GM20000 (cell line): ENCODE results near the gene CISD3.

Experiments used
- DNase-seq: peaks from one replicate; pipeline ENCODE4 v3.0.0; 2012; ENCODE audit warnings: low spot score
- TF ChIP-seq, protein P1 (sequence below): IDR thresholded peaks from 2 replicates; pipeline ENCODE4 v1.5.1; 2012; ENCODE audit warnings: mild to moderate bottlenecking, control low read depth; ENCODE audit errors: extremely low read depth, missing control alignments

Gene CISD3

DNA sequence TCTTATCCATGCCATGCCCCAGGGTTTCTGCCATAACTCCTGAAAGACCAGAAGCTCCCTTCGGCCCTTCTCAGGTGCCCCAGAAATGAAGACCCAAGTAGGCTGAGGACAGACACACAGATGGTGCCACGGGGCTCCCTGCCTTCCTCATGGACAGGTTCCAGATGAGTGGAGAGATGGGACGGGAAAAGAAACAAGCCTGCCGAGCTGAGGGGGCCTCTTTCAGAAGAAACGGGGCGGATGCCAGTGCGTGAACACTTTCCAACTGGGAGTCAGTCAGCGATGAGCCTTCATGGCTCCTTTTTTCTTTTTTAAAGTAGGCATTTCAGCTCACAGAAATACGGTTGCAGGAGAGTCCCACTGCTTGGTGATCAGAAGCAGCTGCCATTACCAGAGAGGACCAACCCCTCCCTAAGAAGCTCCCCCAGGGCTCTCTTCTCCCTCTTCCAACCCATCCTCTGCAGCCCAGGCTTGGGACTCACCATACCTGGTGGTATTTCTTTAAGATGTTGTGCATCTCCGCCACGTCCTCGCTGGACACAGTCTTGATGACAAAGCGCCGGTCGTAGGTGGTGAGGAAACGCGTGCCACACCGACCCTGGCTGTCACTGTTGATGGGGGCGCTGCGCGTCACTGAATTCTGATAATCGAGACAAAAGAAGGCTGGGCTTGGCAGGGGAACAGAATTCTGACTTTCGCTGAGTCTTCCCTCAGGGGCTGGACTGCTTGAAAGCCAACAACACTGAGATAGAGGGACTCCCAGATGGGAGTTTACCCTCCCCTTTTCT lies 50.0 kb downstream of the CISD3 start:
- no peak for DNase-seq
- TF ChIP-seq, protein P1, sequence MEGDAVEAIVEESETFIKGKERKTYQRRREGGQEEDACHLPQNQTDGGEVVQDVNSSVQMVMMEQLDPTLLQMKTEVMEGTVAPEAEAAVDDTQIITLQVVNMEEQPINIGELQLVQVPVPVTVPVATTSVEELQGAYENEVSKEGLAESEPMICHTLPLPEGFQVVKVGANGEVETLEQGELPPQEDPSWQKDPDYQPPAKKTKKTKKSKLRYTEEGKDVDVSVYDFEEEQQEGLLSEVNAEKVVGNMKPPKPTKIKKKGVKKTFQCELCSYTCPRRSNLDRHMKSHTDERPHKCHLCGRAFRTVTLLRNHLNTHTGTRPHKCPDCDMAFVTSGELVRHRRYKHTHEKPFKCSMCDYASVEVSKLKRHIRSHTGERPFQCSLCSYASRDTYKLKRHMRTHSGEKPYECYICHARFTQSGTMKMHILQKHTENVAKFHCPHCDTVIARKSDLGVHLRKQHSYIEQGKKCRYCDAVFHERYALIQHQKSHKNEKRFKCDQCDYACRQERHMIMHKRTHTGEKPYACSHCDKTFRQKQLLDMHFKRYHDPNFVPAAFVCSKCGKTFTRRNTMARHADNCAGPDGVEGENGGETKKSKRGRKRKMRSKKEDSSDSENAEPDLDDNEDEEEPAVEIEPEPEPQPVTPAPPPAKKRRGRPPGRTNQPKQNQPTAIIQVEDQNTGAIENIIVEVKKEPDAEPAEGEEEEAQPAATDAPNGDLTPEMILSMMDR = no peak

DNA sequence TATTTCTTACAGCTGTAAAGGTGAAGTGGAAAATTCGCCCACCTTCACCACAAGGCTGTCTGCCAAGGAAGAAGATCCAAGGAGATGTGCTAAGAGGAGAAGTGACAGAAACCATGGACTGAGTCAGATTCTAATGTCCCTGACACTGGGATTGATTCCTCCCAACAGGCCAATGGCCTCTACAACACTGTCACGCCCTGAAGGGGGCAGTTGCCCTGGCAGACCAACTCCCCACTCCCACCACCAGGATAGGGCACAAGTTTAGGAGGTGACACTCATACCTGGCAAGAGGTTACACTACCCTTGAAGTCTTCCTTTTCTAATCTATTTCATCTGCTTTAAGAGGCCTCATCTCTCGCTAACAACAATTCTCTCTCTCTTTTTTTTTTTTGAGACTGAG lies 53.1 kb downstream of the CISD3 start:
- DNase-seq = no peak
- TF ChIP-seq, protein P1 = no peak
